H1 (cell line): ENCODE measurements around the gene KIF26A. TPM values are rescaled to one million over a fixed set of nuclear protein-coding genes. Genes with fewer than 3 reads are reported as not detected.

ENCODE experiments used
- CTCF ChIA-PET: fragments of 300-600 bp; sonication (Branson Sonifier 250); formaldehyde crosslinking; loops from one replicate; lab custom pipeline; 2021; ENCODE audit not compliant: partially characterized antibody; lab: Charles Lee
- POLR2A ChIA-PET: fragments of 300-600 bp; sonication (Branson Sonifier 250); formaldehyde crosslinking; loops from one replicate; lab custom pipeline; 2021; ENCODE audit warnings: inconsistent platforms; ENCODE audit not compliant: partially characterized antibody; lab: Charles Lee
- DNase-seq, 2 experiments: peaks; one replicate each; pipeline versions ENCODE4 v3.0.0 to v3.0.0-alpha.2; 2010 to 2022; ENCODE audit warnings: low spot score in 2 of 2, low read depth in 1 of 2, mixed read lengths in 1 of 2
- FAIRE-seq: peaks from 2 replicates; lab custom pipeline; 2011; peaks lifted over from hg19 to GRCh38; lab: Jason Lieb, UNC
- H2AFZ ChIP-seq: 2 replicates; pipeline ENCODE4 v1.8.1; 2012; ENCODE audit warnings: low read length, inconsistent platforms
- H2AK5ac ChIP-seq: 2 replicates; pipeline ENCODE4 v1.6.1; 2013; ENCODE audit warnings: low read depth, low read length
- H2BK120ac ChIP-seq: replicated peaks from 2 replicates; pipeline ENCODE3; 2013; ENCODE audit warnings: low read depth, low read length, inconsistent platforms
- H2BK12ac ChIP-seq: 2 replicates; pipeline ENCODE4 v1.6.1; 2013; ENCODE audit warnings: low read depth, low read length
- H2BK15ac ChIP-seq: 2 replicates; pipeline ENCODE4 v1.6.1; 2013; ENCODE audit warnings: low read length
- H2BK20ac ChIP-seq: 2 replicates; pipeline ENCODE4 v1.6.1; 2013; ENCODE audit warnings: low read length
- H2BK5ac ChIP-seq: 2 replicates; pipeline ENCODE4 v1.6.1; 2013; ENCODE audit warnings: low read depth, low read length
- H3K14ac ChIP-seq: 2 replicates; pipeline ENCODE4 v1.6.1; 2013; ENCODE audit warnings: inconsistent platforms; ENCODE audit not compliant: insufficient read length
- H3K18ac ChIP-seq: 2 replicates; pipeline ENCODE4 v1.6.1; 2013; ENCODE audit warnings: low read length; ENCODE audit errors: extremely low read depth
- H3K23ac ChIP-seq: 2 replicates; pipeline ENCODE4 v1.6.1; 2013; ENCODE audit warnings: inconsistent platforms; ENCODE audit not compliant: insufficient read length
- H3K23me2 ChIP-seq: 2 replicates; pipeline ENCODE4 v1.6.1; 2013; ENCODE audit warnings: low read depth, low read length
- H3K27ac ChIP-seq: 2 replicates; pipeline ENCODE4 v1.6.1; 2011; ENCODE audit warnings: low read depth, low read length, inconsistent platforms
- H3K27me3 ChIP-seq, 4 experiments: replicated peaks in 1 of 4; 1 replicate in 1 of 4; 2 replicates in 3 of 4; pipeline versions ENCODE4 v1.6.1 to v1.8.1; 2011 to 2013; ENCODE audit warnings: low read length in 3 of 4, mild to moderate bottlenecking in 3 of 4, inconsistent platforms in 2 of 4, mixed read lengths in 2 of 4, moderate library complexity in 1 of 4; ENCODE audit not compliant: control insufficient read depth in 3 of 4, insufficient read depth in 3 of 4; ENCODE audit errors: extremely low read depth in 1 of 4
- H3K36me3 ChIP-seq, 4 experiments: 2 replicates each; pipeline versions ENCODE4 v1.6.1 to v1.8.1; 2011 to 2013; ENCODE audit warnings: mild to moderate bottlenecking in 4 of 4, low read length in 3 of 4, moderate library complexity in 2 of 4, control low read depth in 1 of 4, inconsistent platforms in 1 of 4; ENCODE audit not compliant: insufficient read depth in 4 of 4, control insufficient read depth in 2 of 4
- H3K4ac ChIP-seq: replicated peaks from 2 replicates; pipeline ENCODE3; 2013; ENCODE audit warnings: low read length, low read depth, mixed read lengths, inconsistent platforms; ENCODE audit not compliant: insufficient read length
- H3K4me1 ChIP-seq, 4 experiments: replicated peaks in 1 of 4; 1 replicate in 1 of 4; 2 replicates in 3 of 4; pipeline versions ENCODE4 v1.6.1 to v1.8.1; 2011 to 2013; ENCODE audit warnings: low read length in 3 of 4, inconsistent platforms in 2 of 4, mixed read lengths in 1 of 4; ENCODE audit not compliant: insufficient read depth in 4 of 4, control insufficient read depth in 3 of 4
- H3K4me2 ChIP-seq, 2 experiments: 2 replicates each; pipeline versions ENCODE4 v1.6.1 to v1.8.1; 2011 to 2013; ENCODE audit warnings: low read depth in 2 of 2, low read length in 2 of 2, control low read depth in 1 of 2, inconsistent platforms in 1 of 2, mild to moderate bottlenecking in 1 of 2; ENCODE audit not compliant: insufficient read depth in 1 of 2
- H3K4me3 ChIP-seq, 4 experiments: fragments of 200-600, 300-600 bp in 1 of 4; sonication (generic), shearing (Covaris generic), sonication (Bioruptor Twin) in 1 of 4; 2 replicates each; pipeline versions ENCODE4 v1.5.1 to v1.8.1; 2011 to 2016; ENCODE audit warnings: low read length in 4 of 4, low read depth in 3 of 4, control low read depth in 2 of 4, inconsistent platforms in 2 of 4, mild to moderate bottlenecking in 2 of 4, mixed read lengths in 1 of 4, moderate library complexity in 1 of 4; ENCODE audit not compliant: insufficient read depth in 2 of 4; ENCODE audit errors: extremely low read depth in 1 of 4
- H3K56ac ChIP-seq: replicated peaks from 2 replicates; pipeline ENCODE3; 2013; ENCODE audit warnings: low read depth, mild to moderate bottlenecking, mixed read lengths, low read length, inconsistent platforms; ENCODE audit not compliant: insufficient read length
- H3K79me1 ChIP-seq: 2 replicates; pipeline ENCODE4 v1.6.1; 2013; ENCODE audit warnings: low read depth, low read length, control low read depth
- H3K79me2 ChIP-seq, 2 experiments: 2 replicates each; pipeline versions ENCODE4 v1.6.1 to v1.8.1; 2012 to 2013; ENCODE audit warnings: low read length in 2 of 2, mild to moderate bottlenecking in 2 of 2, inconsistent platforms in 1 of 2; ENCODE audit not compliant: insufficient read depth in 2 of 2, control insufficient read depth in 1 of 2
- H3K9ac ChIP-seq, 4 experiments: replicated peaks in 1 of 4; 1 replicate in 1 of 4; 2 replicates in 3 of 4; pipeline versions ENCODE4 v1.6.1 to v1.8.1; 2011 to 2013; ENCODE audit warnings: low read depth in 3 of 4, low read length in 3 of 4, control low read depth in 2 of 4, mild to moderate bottlenecking in 2 of 4, moderate library complexity in 2 of 4, inconsistent platforms in 1 of 4; ENCODE audit errors: extremely low read depth in 1 of 4
- H3K9me3 ChIP-seq, 2 experiments: 2 replicates each; pipeline versions ENCODE4 v1.6.1 to v1.8.1; 2012 to 2013; ENCODE audit warnings: mild to moderate bottlenecking in 2 of 2, moderate library complexity in 2 of 2, control low read depth in 1 of 2, inconsistent platforms in 1 of 2, low read depth in 1 of 2, low read length in 1 of 2, mixed read lengths in 1 of 2; ENCODE audit not compliant: insufficient read depth in 2 of 2
- H4K20me1 ChIP-seq, 2 experiments: replicated peaks in 1 of 2; 2 replicates each; pipeline versions ENCODE3 to v1.8.1; 2011 to 2013; ENCODE audit warnings: inconsistent platforms in 2 of 2, low read length in 2 of 2, mild to moderate bottlenecking in 1 of 2; ENCODE audit not compliant: insufficient read depth in 2 of 2, control insufficient read depth in 1 of 2
- H4K5ac ChIP-seq: 2 replicates; pipeline ENCODE4 v1.6.1; 2013; ENCODE audit warnings: low read length, low read depth, mixed read lengths, inconsistent platforms; ENCODE audit not compliant: insufficient read length
- H4K8ac ChIP-seq: 2 replicates; pipeline ENCODE4 v1.8.0; 2013; ENCODE audit warnings: mild to moderate bottlenecking, moderate library complexity, low read length, inconsistent platforms; ENCODE audit not compliant: insufficient read depth; ENCODE audit errors: extremely low read depth
- H4K91ac ChIP-seq: replicated peaks from 2 replicates; pipeline ENCODE3; 2013; ENCODE audit warnings: low read length, mixed read lengths, inconsistent platforms; ENCODE audit not compliant: insufficient read length
- BRCA1 ChIP-seq: IDR thresholded peaks from 2 replicates; pipeline ENCODE4 v1.6.1; 2012; ENCODE audit warnings: low read depth, low read length, improper control_type of control experiment
- CHD1 ChIP-seq: IDR thresholded peaks from 2 replicates; pipeline ENCODE4 v1.6.1; 2012; ENCODE audit warnings: low read depth, low read length, improper control_type of control experiment
- KDM1A ChIP-seq: fragments of 200-600, 300-600 bp; sonication (generic); IDR thresholded peaks from 2 replicates; pipeline ENCODE4 v1.7.1; 2016; ENCODE audit warnings: mild to moderate bottlenecking, low read length, borderline replicate concordance
- MAFK ChIP-seq: IDR thresholded peaks from 2 replicates; pipeline ENCODE4 v1.6.1; 2012; ENCODE audit warnings: low read depth, mild to moderate bottlenecking, improper control_type of control experiment, low read length
- POLR2AphosphoS5 ChIP-seq: IDR thresholded peaks from 2 replicates; pipeline ENCODE4 v1.6.1; 2011; ENCODE audit warnings: low read depth, low read length
- SAP30 ChIP-seq: fragments of 300-600 bp; sonication (generic); IDR thresholded peaks from 2 replicates; pipeline ENCODE4 v1.7.1; 2012; ENCODE audit warnings: low read length, moderate library complexity, mild to moderate bottlenecking, inconsistent platforms; ENCODE audit not compliant: insufficient read depth, insufficient replicate concordance
- WGBS, 2 experiments: shearing (Covaris generic) in 1 of 2; methylation state at CpG; one replicate each; pipeline versions ENCODE4 v1.1.6 to v1.1.7; 2013 to 2015; ENCODE audit warnings: low lambda C conversion rate in 2 of 2, mixed read lengths in 2 of 2, inconsistent platforms in 1 of 2, low coverage in 1 of 2, missing lambda C conversion rate in 1 of 2; ENCODE audit not compliant: insufficient replicate concordance in 2 of 2, insufficient coverage in 1 of 2, insufficient read length in 1 of 2; ENCODE audit errors: extremely low coverage in 1 of 2, missing lambda C conversion rate in 1 of 2; 5-methylcytosine and 5-hydroxymethylcytosine counted together
- polyA plus RNA-seq, 7 experiments: library from polyadenylated mRNA; depleted of rRNA in 3 of 7; stranded (reverse) in 5 of 7; unstranded in 2 of 7; fragments of >200 nt in 5 of 7; fragments of 200-250 nt in 2 of 7; gene quantifications; 1 replicate in 5 of 7; 2 replicates in 1 of 7; 4 replicates in 1 of 7; pipeline versions ENCODE4 v1.2.1 to v1.2.3, GENCODE V29; 2011 to 2013; ENCODE audit warnings: missing spikeins in 2 of 7, mixed read lengths in 2 of 7
- total RNA-seq: library from RNA; stranded (reverse); fragmentation: NEBNext Ultra II Directional; extraction: Animal tissue kit (Norgen Biotek cat#: 25700); gene quantifications from 2 replicates; pipeline ENCODE4 v1.2.1, GENCODE V29; 2021
- TF ChIP-seq, protein P1 (sequence below), 3 experiments: IDR thresholded peaks; 1 replicate in 2 of 3; 2 replicates in 1 of 3; pipeline versions ENCODE4 v1.5.1 to v1.6.1; 2011; ENCODE audit warnings: low read length in 3 of 3, mild to moderate bottlenecking in 3 of 3, inconsistent platforms in 2 of 3, low read depth in 1 of 3, moderate library complexity in 1 of 3; ENCODE audit not compliant: insufficient read depth in 1 of 3; ENCODE audit errors: control extremely low read depth in 1 of 3
- TF ChIP-seq, protein P2 (sequence below): IDR thresholded peaks from 2 replicates; pipeline ENCODE4 v1.6.1; 2011; ENCODE audit warnings: low read length, improper control_type of control experiment

Gene KIF26A
- total and polyA plus RNA-seq, 2 of the 8 experiments (the other 6 are each of a cell fraction or from before 2014, with no cell fraction given) = 11.5 to 41.6 TPM

DNA sequence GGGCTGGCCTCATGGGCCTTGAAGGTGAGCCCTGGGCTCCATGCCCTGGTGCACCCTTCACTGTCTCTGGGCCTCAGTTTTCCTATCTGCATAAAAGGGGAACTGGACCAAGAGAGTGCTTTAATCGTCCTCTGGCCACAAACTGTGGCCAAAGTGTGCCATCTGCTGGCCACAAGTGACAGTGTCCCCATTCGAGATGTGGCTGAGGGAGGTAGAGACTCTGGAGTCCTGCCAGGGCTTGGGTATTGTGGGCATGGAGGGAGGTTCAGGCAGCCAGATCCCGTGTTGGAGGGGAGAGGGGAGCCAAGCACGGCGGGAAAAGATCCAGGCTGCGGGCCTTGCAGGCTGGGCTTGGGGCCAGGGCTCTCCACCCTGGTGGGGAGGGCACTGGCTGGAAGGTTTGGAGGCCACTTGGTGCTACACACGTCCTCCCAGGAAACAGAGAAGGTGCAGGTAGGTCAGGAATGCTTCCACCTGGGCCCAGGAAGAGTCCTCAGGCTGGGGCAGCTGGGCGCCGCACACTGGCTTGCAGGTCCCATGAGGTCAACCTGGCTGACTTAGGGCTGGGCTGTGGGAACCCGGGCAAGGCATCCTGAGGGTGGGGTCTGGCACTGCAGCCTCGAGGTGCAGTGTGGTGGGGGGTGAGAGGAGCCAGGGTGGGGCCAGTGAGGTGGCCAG is 7.3 kb upstream of the KIF26A start:
- Histone ChIP-seq H3K9ac (no peak overlapping the region), H3K23ac (no peak overlapping the region), H2BK120ac (no peak overlapping the region), H3K4me2 (no peak overlapping the region), H2BK12ac (no peak overlapping the region), H3K9me3 (peaks cover 7 to 9% of the 10 kb centered on the region in 2 experiments; a peak in 2 of 4 replicates), H3K23me2 (peaks cover 9% of the 10 kb centered on the region; the same call in 1 of the 2 replicates), H3K18ac (no peak overlapping the region), H2AFZ (no peak overlapping the region), H4K5ac (no peak overlapping the region), H3K4ac (no peak overlapping the region), H3K27ac (no peak overlapping the region), H3K14ac (no peak overlapping the region), H3K27me3 (peaks cover 10 to 17% (median 11%) of the 10 kb centered on the region in 4 experiments; a peak in 6 of 7 replicates), H2BK5ac (no peak overlapping the region), H3K36me3 (no peaks in the 10 kb centered on the region), H3K79me1 (no peaks in the 10 kb centered on the region), H4K8ac (no peak overlapping the region), H3K4me1 (peaks cover 0 to 12% (median 10%) of the 10 kb centered on the region in 4 experiments; a peak in 6 of 7 replicates), H2BK15ac (no peak overlapping the region), H4K20me1 (peaks cover 0 to 4% of the 10 kb centered on the region in 2 experiments), H4K91ac (no peak overlapping the region), H3K4me3 (no peak overlapping the region), H3K79me2 (no peaks in the 10 kb centered on the region), H2BK20ac (no peak overlapping the region), H2AK5ac (no peak overlapping the region), H3K56ac (no peak overlapping the region)
- ChIA-PET POLR2A (no interaction called here), CTCF (interaction anchor here (0.7 to 7.4 kb wide), 16 partner anchors 9 to 322 kb away, joined by 3 to 76 read pairs (median 4); no protein-coding TSS in a partner anchor)
- WGBS, 2 experiments = 48% methylated on average over 11 of the region's 11 CpGs; no CpG with 5 or more reads in 1 of the 2 experiments
- FAIRE-seq = peak; percentile 90
- peak in 1 of 2 experiments; percentile 72 for DNase-seq
- TF ChIP-seq CHD1 (no peak), BRCA1 (0 out of 2 replicates have a peak, but pooled peaks have one; percentile 16), KDM1A (peak; percentile 83), POLR2AphosphoS5 (no peak), SAP30 (no peak), MAFK (no peak)
- TF ChIP-seq, protein P1, sequence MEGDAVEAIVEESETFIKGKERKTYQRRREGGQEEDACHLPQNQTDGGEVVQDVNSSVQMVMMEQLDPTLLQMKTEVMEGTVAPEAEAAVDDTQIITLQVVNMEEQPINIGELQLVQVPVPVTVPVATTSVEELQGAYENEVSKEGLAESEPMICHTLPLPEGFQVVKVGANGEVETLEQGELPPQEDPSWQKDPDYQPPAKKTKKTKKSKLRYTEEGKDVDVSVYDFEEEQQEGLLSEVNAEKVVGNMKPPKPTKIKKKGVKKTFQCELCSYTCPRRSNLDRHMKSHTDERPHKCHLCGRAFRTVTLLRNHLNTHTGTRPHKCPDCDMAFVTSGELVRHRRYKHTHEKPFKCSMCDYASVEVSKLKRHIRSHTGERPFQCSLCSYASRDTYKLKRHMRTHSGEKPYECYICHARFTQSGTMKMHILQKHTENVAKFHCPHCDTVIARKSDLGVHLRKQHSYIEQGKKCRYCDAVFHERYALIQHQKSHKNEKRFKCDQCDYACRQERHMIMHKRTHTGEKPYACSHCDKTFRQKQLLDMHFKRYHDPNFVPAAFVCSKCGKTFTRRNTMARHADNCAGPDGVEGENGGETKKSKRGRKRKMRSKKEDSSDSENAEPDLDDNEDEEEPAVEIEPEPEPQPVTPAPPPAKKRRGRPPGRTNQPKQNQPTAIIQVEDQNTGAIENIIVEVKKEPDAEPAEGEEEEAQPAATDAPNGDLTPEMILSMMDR (IDR thresholded peaks at IDR 0.05; ENCODE audit: control extremely low read depth in 1 of 3, insufficient read depth in 1 of 3, low read depth in 1 of 3, low read length in 3 of 3) = peak in 2 of 3 experiments; percentile 92 to 94; a peak in 3 of 4 replicates
- TF ChIP-seq, protein P2, sequence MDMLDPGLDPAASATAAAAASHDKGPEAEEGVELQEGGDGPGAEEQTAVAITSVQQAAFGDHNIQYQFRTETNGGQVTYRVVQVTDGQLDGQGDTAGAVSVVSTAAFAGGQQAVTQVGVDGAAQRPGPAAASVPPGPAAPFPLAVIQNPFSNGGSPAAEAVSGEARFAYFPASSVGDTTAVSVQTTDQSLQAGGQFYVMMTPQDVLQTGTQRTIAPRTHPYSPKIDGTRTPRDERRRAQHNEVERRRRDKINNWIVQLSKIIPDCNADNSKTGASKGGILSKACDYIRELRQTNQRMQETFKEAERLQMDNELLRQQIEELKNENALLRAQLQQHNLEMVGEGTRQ = no peak
